WTC11 (cell line): ENCODE measurements around the gene RELB. TPM values are rescaled to one million over a fixed set of nuclear protein-coding genes. Genes with fewer than 3 reads are reported as not detected.

Experiments
- ATAC-seq: fragments of 200-7000 bp; cut with Tn5 transposase; 2 replicates; pipeline ENCODE4 v1.10.0; 2021; ENCODE audit warnings: mild to moderate bottlenecking, moderate library complexity
- CTCF ChIA-PET: fragments of 300-600 bp; sonication (Branson Sonifier 250); formaldehyde crosslinking; loops from one replicate; lab custom pipeline; 2021; ENCODE audit warnings: antibody characterized with exemption; lab: Charles Lee
- POLR2A ChIA-PET: fragments of 350-600 bp; sonication (Branson Sonifier 250); formaldehyde crosslinking; loops from one replicate; lab custom pipeline; 2021; ENCODE audit warnings: antibody characterized with exemption; lab: Charles Lee
- DNase-seq: peaks from one replicate; pipeline ENCODE4 v3.0.0; 2021; ENCODE audit warnings: low spot score
- H3K27ac Mint-ChIP-seq: 2 replicates; pipeline ENCODE4 v1.8.0; 2021; ENCODE audit warnings: mixed read lengths
- H3K27me3 Mint-ChIP-seq: 2 replicates; pipeline ENCODE4 v1.8.0; 2021; ENCODE audit warnings: low read depth, mild to moderate bottlenecking, moderate library complexity, mixed read lengths
- H3K36me3 Mint-ChIP-seq: 2 replicates; pipeline ENCODE4 v1.8.0; 2021; ENCODE audit warnings: mixed read lengths
- H3K4me1 Mint-ChIP-seq: 2 replicates; pipeline ENCODE4 v1.8.0; 2022; ENCODE audit warnings: mixed read lengths
- H3K4me3 Mint-ChIP-seq: 2 replicates; pipeline ENCODE4 v1.8.0; 2021; ENCODE audit warnings: mild to moderate bottlenecking, moderate library complexity, mixed read lengths
- H3K9me3 Mint-ChIP-seq: 2 replicates; pipeline ENCODE4 v1.8.0; 2021; ENCODE audit warnings: mixed read lengths
- ATF1 ChIP-seq: sonication (generic); formaldehyde crosslinking; IDR thresholded peaks from 2 replicates; pipeline ENCODE4 v1.8.1; 2023; ENCODE audit warnings: mild to moderate bottlenecking, moderate library complexity, missing genetic modification reagents
- ATF2 ChIP-seq: sonication (generic); formaldehyde crosslinking; IDR thresholded peaks from 2 replicates; pipeline ENCODE4 v1.8.1; 2022; ENCODE audit warnings: low read depth, missing genetic modification reagents, borderline replicate concordance
- ATF6 ChIP-seq: sonication (generic); formaldehyde crosslinking; IDR thresholded peaks from 2 replicates; pipeline ENCODE4 v1.8.1; 2023; ENCODE audit warnings: mild to moderate bottlenecking, missing genetic modification reagents
- CBFB ChIP-seq: sonication (generic); formaldehyde crosslinking; IDR thresholded peaks from 2 replicates; pipeline ENCODE4 v1.8.1; 2022; ENCODE audit warnings: mild to moderate bottlenecking, low read depth, missing genetic modification reagents
- CREB1 ChIP-seq: sonication (generic); formaldehyde crosslinking; IDR thresholded peaks from 2 replicates; pipeline ENCODE4 v1.8.0; 2023; ENCODE audit warnings: mild to moderate bottlenecking, missing genetic modification reagents
- CREM ChIP-seq: sonication (generic); formaldehyde crosslinking; IDR thresholded peaks from 2 replicates; pipeline ENCODE4 v1.8.1; 2022; ENCODE audit warnings: mild to moderate bottlenecking, missing genetic modification reagents, moderate library complexity
- CTCF ChIP-seq: fragments of 200-600 bp; IDR thresholded peaks from 2 replicates; pipeline ENCODE4 v1.8.0; 2022; ENCODE audit warnings: antibody characterized with exemption
- GTF2I ChIP-seq: fragments of 250-450 bp; sonication (Bioruptor Pico); conservative IDR thresholded peaks from 2 replicates; pipeline ENCODE4 v1.4.0; 2021; ENCODE audit warnings: mild to moderate bottlenecking
- KAT7 ChIP-seq: sonication (generic); formaldehyde crosslinking; IDR thresholded peaks from 2 replicates; pipeline ENCODE4 v1.8.1; 2023; ENCODE audit warnings: missing genetic modification reagents, mild to moderate bottlenecking, borderline replicate concordance
- PREB ChIP-seq: sonication (generic); formaldehyde crosslinking; IDR thresholded peaks from 2 replicates; pipeline ENCODE4 v1.8.1; 2022; ENCODE audit warnings: mild to moderate bottlenecking, missing genetic modification reagents, moderate library complexity, borderline replicate concordance
- SP1 ChIP-seq: sonication (generic); formaldehyde crosslinking; conservative IDR thresholded peaks from 2 replicates; pipeline ENCODE4 v1.8.1; 2022; ENCODE audit warnings: missing genetic modification reagents
- TP53 ChIP-seq: sonication (generic); formaldehyde crosslinking; IDR thresholded peaks from 2 replicates; pipeline ENCODE4 v1.8.1; 2023; ENCODE audit warnings: mild to moderate bottlenecking, missing genetic modification reagents
- ZNF121 ChIP-seq: sonication (generic); formaldehyde crosslinking; IDR thresholded peaks from 2 replicates; pipeline ENCODE4 v1.8.0; 2023; ENCODE audit warnings: missing genetic modification reagents
- ZNF232 ChIP-seq: sonication (generic); formaldehyde crosslinking; IDR thresholded peaks from 2 replicates; pipeline ENCODE4 v1.8.0; 2022; ENCODE audit warnings: mild to moderate bottlenecking, missing genetic modification reagents
- ZNF512 ChIP-seq: sonication (generic); formaldehyde crosslinking; IDR thresholded peaks from 2 replicates; pipeline ENCODE4 v1.8.1; 2022; ENCODE audit warnings: missing genetic modification reagents, borderline replicate concordance
- ZNF532 ChIP-seq: fragments of 250-450 bp; sonication (Bioruptor Pico); IDR thresholded peaks from 2 replicates; pipeline ENCODE4 v1.9.0; 2021; ENCODE audit warnings: mild to moderate bottlenecking, borderline replicate concordance
- ZNF671 ChIP-seq: fragments of 250-450 bp; sonication (Bioruptor Pico); IDR thresholded peaks from 2 replicates; pipeline ENCODE4 v1.8.0; 2021; ENCODE audit warnings: mild to moderate bottlenecking
- total RNA-seq: library from RNA; stranded (reverse); gene quantifications from 3 replicates; pipeline ENCODE4 v1.2.3, GENCODE V29; 2021
- TF ChIP-seq, protein P1 (sequence below): fragments of 250-450 bp; sonication (Bioruptor Pico); IDR thresholded peaks from 2 replicates; pipeline ENCODE4 v1.9.0; 2021; ENCODE audit warnings: moderate library complexity, mild to moderate bottlenecking, inconsistent platforms, borderline replicate concordance
- TF ChIP-seq, protein P2 (sequence below): fragments of 250-450 bp; sonication (Bioruptor Pico); IDR thresholded peaks from 2 replicates; pipeline ENCODE4 v1.9.0; 2021; ENCODE audit warnings: mild to moderate bottlenecking

Gene RELB
- total RNA-seq, 1 experiment from 2014 or later = 8.9 TPM

DNA sequence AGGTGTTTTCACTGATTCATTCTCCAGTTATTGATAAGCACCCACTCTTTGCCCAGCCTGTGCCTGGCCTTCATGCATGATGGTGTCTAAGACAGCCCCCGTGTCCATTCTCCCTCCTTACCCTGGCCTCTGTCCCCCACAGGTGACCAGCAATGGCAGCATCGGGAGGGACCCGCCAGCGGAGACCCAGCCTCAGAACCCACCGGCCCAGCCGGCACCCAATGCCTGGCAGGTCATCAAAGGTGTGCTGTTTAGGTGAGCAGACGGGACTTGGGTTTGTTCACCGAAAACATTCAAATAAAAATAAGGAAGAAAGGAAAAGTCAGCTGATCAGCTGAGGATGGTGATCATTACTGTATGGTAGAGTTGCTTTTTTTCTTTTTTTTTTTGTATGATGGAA, 39.4 kb upstream of the RELB start (continued):
- TF ChIP-seq PREB (CRISPR knock-in tag) (no peak), ATF2 (CRISPR knock-in tag) (no peak)

DNA sequence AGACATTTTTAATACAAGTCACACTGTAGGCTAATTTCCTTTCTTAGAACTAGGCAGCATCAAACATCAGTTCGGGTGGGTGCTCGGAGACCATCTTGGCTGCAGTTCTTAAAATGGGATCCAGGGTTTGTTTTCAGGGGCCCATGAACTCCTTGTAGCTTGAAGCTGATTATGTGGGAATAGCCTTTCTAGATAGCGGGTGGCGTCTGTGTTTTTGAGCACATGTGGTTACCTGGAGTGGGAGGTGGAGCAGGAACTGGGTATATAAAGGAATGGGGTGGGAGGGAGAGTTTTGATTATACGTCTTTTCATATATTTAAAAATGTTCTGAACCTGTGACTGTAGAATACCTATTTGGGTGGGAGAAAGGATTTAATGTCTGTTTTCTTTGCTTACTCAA, 33.1 kb upstream of the RELB start:
- Mint-ChIP-seq H3K27me3 (no peaks in the 10 kb centered on the region), H3K4me3 (no peak overlapping the region), H3K36me3 (peaks cover 20% of the 10 kb centered on the region), H3K4me1 (no peaks in the 10 kb centered on the region), H3K9me3 (no peaks in the 10 kb centered on the region)
- CTCF ChIA-PET = no interaction called here
- POLR2A ChIA-PET = no interaction called here
- no peak for TF ChIP-seq TP53
- TF ChIP-seq CREB1 (CRISPR knock-in tag) = no peak
- no peak for TF ChIP-seq GTF2I
- no peak for TF ChIP-seq ZNF121 (CRISPR knock-in tag)
- TF ChIP-seq CTCF = no peak
- no peak for TF ChIP-seq ZNF512 (CRISPR knock-in tag)
- no peak for TF ChIP-seq SP1
- TF ChIP-seq, protein P1, sequence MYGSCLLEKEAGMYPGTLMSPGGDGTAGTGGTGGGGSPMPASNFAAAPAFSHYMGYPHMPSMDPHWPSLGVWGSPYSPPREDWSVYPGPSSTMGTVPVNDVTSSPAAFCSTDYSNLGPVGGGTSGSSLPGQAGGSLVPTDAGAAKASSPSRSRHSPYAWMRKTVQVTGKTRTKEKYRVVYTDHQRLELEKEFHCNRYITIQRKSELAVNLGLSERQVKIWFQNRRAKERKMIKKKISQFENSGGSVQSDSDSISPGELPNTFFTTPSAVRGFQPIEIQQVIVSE (CRISPR knock-in tag) = no peak
- TF ChIP-seq ZNF232 (CRISPR knock-in tag) = no peak
- no peak for TF ChIP-seq ZNF532
- no peak for TF ChIP-seq KAT7 (CRISPR knock-in tag)
- TF ChIP-seq, protein P2, sequence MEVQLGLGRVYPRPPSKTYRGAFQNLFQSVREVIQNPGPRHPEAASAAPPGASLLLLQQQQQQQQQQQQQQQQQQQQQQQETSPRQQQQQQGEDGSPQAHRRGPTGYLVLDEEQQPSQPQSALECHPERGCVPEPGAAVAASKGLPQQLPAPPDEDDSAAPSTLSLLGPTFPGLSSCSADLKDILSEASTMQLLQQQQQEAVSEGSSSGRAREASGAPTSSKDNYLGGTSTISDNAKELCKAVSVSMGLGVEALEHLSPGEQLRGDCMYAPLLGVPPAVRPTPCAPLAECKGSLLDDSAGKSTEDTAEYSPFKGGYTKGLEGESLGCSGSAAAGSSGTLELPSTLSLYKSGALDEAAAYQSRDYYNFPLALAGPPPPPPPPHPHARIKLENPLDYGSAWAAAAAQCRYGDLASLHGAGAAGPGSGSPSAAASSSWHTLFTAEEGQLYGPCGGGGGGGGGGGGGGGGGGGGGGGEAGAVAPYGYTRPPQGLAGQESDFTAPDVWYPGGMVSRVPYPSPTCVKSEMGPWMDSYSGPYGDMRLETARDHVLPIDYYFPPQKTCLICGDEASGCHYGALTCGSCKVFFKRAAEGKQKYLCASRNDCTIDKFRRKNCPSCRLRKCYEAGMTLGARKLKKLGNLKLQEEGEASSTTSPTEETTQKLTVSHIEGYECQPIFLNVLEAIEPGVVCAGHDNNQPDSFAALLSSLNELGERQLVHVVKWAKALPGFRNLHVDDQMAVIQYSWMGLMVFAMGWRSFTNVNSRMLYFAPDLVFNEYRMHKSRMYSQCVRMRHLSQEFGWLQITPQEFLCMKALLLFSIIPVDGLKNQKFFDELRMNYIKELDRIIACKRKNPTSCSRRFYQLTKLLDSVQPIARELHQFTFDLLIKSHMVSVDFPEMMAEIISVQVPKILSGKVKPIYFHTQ (CRISPR knock-in tag) = no peak
- no peak for TF ChIP-seq ZNF671 (CRISPR knock-in tag)
- TF ChIP-seq CREM (CRISPR knock-in tag) = no peak
- no peak for TF ChIP-seq ATF1
- TF ChIP-seq CBFB = no peak
- no peak for TF ChIP-seq ATF6 (CRISPR knock-in tag)
- TF ChIP-seq, all 79 proteins: peak for 0
- DNase-seq (no peak), ATAC-seq (no peak)
- peak overlapping the region; percentile 11; the same call in 1 of the 2 replicates for H3K27ac Mint-ChIP-seq
